ENCODE results near the gene CIC.

GRCh38 chr19:42286349-42287016 is 17.4 kb downstream of the CIC start:
- TF ChIP-seq CTCF (IDR thresholded peaks at IDR 0.05; ENCODE audit: insufficient read depth, low read length, poor library complexity, severe bottlenecking), result no peak
- no peak for TF ChIP-seq EZH2phosphoT487 (conservative IDR thresholded peaks at IDR 0.05; ENCODE audit: low read length)
